Neural cell (in vitro differentiated cells): Measurements from ENCODE around the gene RAPGEF2.

ENCODE experiments used
- POLR2AphosphoS5 ChIP-seq: IDR thresholded peaks from 2 replicates; pipeline ENCODE4 v1.6.1; 2012
- RAD21 ChIP-seq: fragments of 450-650 bp; conservative IDR thresholded peaks from 2 replicates; pipeline ENCODE4 v1.6.1; 2014; ENCODE audit warnings: antibody characterized with exemption, mild to moderate bottlenecking, moderate library complexity

DNA sequence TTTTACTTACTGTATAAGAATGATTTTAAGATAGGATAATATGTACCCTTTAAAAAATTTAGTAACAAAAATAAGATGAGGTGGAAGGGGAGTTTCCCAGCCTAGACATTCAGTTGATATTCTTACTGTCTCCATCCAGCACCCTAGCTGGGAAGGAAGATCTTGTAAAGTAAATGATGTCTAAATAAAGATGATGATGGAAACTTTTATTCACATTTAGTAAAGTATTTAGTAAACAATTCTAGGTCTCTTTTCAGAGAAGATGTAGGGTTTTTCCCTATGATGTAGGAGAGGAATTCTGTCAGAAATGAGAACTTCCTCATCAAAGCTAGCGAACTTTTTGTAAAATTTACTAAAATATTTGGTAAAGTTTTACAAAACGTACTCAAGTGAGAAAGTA is 136.8 kb downstream of the RAPGEF2 start:
- TF ChIP-seq POLR2AphosphoS5: no peak
- no peak for TF ChIP-seq RAD21
